ENCODE measurements around the gene COL4A6.
"Not testable (repeated sequence)": the region's sequence is repeated elsewhere in the genome, so short reads cannot be mapped to it uniquely, and the experiment has no call there.

Gene COL4A6

GRCh38 chrX:108438110-108438623, at the start of gene COL4A6:
Gene COL4A6 (minus strand): TSS chrX:108438422. CDS start chrX:108438196, 226 bp downstream.
- DNase-seq, result no peak

- DNase-seq, result no peak
Observed at GRCh38 chrX:108485960-108486359, 47.7 kb upstream of the COL4A6 start.

GRCh38 chrX:108484251-108484650, 46.0 kb upstream of the COL4A6 start:
- DNase-seq, result no peak

- not testable (repeated sequence) for DNase-seq
Observed at GRCh38 chrX:108481528-108481927, 43.3 kb upstream of the COL4A6 start.

DNA sequence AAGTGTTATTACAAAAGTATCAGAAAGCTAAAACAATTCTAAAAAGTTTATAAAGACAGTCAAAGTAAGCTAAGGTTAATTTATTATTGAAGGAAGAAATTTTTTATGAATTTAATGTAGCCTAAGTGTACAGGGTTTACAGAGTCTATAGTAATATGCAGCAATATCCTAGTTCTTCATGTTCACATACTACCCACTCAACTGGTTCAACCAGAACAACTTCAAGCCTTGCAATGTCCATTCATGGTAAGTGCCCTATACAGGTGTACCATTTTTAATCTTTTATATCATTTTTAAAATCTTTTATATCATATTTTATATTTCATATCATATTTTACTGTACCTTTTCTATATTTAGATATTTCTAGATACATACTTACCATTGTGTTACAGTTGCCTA, 35.8 kb upstream of the COL4A6 start:
- DNase-seq, result no peak

- DNase-seq, result no peak
Observed at GRCh38 chrX:108468486-108468885, 30.3 kb upstream of the COL4A6 start.

GRCh38 chrX:108464604-108465003, 26.4 kb upstream of the COL4A6 start:
- DNase-seq, result no peak

GRCh38 chrX:108456971-108457477, 18.8 kb upstream of the COL4A6 start:
- no peak for DNase-seq

- no peak for DNase-seq
Observed at GRCh38 chrX:108453841-108454240, 15.6 kb upstream of the COL4A6 start.

DNA sequence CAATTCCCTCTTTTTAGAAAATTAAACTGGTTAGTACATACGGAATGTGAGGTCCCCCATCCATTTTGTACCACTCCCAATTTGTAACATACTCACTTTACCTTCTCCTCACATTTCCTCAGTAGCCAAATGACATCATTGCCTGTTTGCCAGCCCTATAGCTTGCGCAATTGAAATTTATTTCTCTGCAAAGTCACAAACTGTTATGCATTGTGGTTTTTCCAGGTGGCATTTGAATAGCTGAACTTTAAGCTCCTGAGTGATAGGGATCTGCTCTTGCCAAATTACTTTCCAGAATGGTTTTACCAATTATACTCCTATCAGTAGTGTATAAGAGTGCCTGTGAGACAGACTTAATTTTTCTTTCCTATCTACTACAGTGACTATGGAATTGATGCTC, 9.1 kb upstream of the COL4A6 start:
- DNase-seq, result no peak

- no peak for DNase-seq
Observed at GRCh38 chrX:108442901-108443464, 4.8 kb upstream of the COL4A6 start.

DNA sequence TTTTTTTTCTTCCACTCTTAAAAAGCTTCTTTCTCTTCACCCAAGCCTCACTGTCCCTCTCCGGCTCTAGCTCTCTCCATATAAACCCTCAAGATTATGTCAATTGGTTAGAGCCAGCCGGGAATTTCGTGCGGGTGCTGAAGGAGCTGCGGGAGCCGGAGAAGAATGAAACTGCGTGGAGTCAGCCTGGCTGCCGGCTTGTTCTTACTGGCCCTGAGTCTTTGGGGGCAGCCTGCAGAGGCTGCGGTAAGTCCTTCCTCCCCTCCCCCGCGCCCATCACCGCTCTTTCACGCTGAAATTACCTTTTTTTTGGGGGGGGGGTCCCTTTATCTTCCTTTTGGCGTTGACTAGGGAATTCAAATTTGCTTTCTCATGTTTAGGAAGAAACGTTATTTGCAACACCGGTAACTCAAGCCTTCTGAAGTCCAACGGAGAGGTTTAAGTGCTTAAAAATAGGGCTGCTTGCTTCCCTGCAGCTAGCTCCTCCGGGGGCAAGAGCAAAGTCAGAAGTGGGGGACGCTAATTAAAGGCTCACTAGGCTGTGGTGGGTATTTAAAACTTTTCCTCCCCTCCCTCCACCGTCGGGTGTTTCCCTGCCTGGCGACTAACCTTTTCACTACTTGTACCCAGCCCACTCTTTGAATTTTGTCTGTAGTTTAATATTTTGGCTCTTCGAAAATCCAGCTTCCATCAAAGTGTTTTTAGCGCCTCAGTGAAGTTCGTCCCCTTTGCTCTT, 1.9 kb upstream of the COL4A6 start:
- no peak for DNase-seq

- DNase-seq, result no peak
Observed at GRCh38 chrX:108439426-108439942, 1.3 kb upstream of the COL4A6 start, which contains the start of gene COL4A5. Gene COL4A5 (plus strand): TSS chrX:108439838. CDS start chrX:108440126, 288 bp downstream.

DNA sequence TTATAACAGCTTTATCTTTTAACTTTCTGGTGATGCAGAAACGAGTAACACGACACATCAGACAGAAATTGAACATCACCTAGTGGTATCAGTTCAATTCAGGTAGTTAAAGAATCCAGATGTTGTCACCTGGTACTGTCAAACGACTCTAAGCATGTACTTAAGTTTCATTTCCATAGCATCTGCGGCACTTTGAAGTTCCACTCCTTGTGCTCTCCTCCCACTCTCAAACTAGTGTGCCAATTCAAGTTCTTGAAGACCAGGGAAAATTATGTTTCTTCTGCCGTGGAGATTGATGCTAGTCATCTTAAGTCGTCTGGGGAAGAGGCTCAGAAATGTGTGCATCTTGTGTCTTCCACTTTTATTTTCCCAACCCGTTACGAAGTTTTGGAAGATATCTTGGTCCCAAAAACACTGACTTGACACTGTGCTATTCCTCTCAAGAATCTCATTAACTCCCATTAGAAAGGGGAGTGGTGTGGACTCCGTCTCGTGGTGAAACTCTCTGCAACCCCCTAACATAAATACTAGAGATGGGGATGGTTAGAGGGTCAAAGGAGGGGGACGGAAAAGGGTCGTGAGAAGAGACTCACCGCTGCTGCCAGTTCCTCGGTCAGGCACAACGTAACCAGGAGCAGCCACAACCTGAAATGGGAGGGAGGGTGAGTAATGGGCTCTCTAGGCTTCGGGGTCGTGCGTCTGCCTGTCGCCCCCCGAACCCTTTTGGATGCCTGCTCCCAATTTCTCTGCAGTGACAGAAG, 693 bp downstream of the COL4A6 start:
- DNase-seq, result no peak

DNA sequence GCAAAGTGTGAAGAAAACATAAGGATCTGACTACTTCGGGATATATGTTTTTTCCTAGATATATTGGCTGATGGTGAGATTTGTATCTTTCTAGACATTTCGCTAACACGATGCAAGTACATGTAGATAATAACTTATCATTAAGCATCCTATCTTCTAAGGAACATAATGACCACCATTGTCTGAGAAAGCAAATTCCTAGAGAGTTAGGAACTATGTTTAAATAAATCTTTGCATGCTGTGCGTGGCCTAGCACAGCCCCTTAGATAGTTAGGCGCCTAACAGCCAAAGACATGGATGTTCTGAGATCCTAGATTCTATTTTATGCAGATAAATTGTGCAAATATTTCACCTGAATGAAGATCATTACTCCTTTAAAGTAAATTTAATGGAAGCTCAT, 3.0 kb downstream of the COL4A6 start:
- DNase-seq, result no peak

GRCh38 chrX:108426262-108426661, 12.0 kb downstream of the COL4A6 start:
- DNase-seq, result no peak

GRCh38 chrX:108420481-108420880, 17.7 kb downstream of the COL4A6 start:
- DNase-seq, result no peak

DNA sequence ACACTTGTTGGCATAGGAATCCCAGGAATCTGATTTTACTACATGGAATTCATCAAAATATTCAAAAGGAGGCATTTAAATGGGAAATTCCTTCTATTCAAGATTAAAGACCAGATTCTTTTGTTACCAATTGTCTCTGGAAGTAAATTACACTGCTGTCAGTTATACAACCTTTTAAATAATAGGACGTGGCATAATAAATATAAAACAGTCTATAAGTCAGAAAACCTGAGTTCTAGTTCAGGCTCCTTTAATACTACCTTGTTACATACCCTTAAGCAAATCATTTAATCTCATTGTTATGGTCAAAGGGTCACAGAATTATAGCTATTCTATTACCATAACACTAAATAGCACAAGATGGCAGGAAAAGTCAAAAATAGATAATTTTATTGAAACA, 18.8 kb downstream of the COL4A6 start:
- DNase-seq, result no peak

- no peak for DNase-seq
Observed at GRCh38 chrX:108417257-108417656, 21.0 kb downstream of the COL4A6 start.

DNA sequence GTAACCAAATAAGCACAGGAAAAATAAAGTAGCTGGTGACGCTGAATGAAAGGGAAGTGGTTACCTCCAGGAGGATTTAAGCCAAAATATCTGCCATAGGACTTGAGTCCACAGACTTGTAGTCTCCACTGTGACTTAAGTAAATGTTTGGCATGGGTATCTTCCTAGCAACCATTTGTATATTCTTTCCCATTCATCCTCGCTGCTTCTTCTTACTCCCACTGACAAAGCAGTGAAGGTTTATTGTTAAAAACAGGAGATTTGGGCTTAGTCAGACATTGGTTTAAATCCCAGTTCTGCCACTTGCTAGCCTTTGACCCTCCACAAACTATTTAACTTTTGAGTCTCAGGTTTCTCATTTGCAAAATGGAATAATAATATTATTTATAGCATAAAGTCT, 22.3 kb downstream of the COL4A6 start:
- no peak for DNase-seq

DNA sequence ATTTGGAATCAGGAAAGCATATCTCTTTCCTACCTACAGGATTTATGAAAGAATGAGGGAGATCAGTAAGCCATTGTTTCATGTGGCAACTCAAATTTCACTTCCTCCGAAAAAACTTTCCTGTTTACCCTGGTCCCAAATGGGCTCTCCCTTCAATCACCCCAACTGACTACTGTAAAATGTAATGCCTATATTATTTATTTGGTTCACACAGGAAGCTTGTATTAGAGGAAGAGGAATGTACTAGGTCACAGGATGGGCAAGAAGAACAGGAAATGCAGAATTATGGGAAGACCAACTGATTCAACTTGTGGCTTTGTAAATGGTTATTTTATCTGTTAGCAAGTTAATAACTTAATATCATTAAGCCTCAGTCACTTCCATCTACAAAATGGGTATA, 23.1 kb downstream of the COL4A6 start:
- DNase-seq, result no peak

DNA sequence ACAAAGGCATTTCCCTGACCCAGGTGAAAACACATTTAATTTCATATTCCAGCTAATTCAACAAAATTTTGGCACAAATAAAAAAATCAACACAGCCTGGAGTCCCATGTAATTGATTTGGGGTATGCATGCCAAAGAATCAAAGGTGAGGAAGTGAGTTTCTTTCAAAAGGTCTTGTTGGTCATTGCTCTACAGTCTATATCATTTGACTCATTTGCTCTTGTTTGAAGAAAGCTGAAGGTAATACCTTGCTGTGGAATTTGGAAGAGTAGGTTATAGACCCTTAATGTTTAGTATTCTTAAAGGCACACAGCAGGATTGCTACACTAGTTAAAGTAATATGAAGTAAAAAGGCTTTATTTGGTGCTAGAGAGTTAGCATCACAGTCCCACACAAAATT, 25.4 kb downstream of the COL4A6 start:
- DNase-seq, result no peak

DNA sequence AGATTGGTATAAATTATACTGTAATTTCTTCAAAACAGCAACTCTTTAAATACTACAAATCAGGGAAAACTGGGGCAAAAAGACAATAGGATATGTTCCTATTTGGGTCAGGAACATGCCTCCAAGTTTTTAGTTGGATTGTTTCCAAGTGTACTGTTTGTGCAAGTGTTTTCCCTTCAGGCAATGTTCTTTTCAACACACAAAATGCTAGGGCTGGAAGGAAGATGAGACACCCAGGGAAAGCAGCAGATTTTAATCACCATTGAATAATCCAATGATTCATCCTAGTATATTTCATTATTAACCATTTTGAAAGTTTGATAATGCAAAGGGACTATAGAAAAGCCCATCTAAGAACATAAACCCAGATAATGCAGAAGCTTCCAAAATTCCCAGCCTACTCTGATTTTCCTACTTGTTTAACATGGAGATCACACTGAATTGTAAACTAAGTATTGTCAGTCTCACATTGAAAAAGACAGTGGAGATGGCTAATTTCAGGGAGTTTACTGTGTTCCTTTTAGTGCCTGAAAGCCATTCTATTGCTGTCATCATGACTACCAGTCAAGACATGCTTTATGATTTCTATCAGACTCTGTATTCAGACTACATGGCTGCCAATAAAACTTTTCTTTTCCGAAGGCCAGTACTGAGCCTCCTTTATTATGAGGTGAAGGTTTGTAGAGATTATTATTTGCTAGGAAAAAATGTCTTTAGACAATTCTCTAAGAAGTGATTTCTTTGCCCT, 38.6 kb downstream of the COL4A6 start:
- no peak for DNase-seq
